RWPE2 (cell line): ENCODE measurements around the gene BCAS4.

ENCODE experiments used
- ATAC-seq: fragments of 200-7000 bp; cut with Tn5 transposase; 3 replicates; pipeline ENCODE4 v1.9.1; 2021; ENCODE audit warnings: low read depth
- DNase-seq: peaks from one replicate; pipeline ENCODE4 v3.0.0-alpha.2; 2020; ENCODE audit warnings: low spot score
- H3K27ac ChIP-seq: fragments of 450-650 bp; 2 replicates; pipeline ENCODE4 v1.5.1; 2017; ENCODE audit warnings: mild to moderate bottlenecking; ENCODE audit not compliant: poor library complexity, severe bottlenecking
- H3K27me3 ChIP-seq: fragments of 250-450 bp; sonication (Bioruptor Pico); 2 replicates; pipeline ENCODE4 v1.5.1; 2021; ENCODE audit warnings: mild to moderate bottlenecking, moderate library complexity; ENCODE audit not compliant: insufficient read depth, poor library complexity, severe bottlenecking
- H3K36me3 ChIP-seq: fragments of 250-450 bp; sonication (Bioruptor Pico); 2 replicates; pipeline ENCODE4 v1.5.1; 2020; ENCODE audit warnings: low read depth, mild to moderate bottlenecking, moderate library complexity
- H3K4me1 ChIP-seq: fragments of 250-450 bp; sonication (Bioruptor Pico); 2 replicates; pipeline ENCODE4 v1.5.1; 2021; ENCODE audit warnings: mild to moderate bottlenecking, moderate library complexity; ENCODE audit not compliant: insufficient read depth, poor library complexity, severe bottlenecking
- H3K4me3 ChIP-seq: fragments of 250-450 bp; sonication (Bioruptor Pico); 2 replicates; pipeline ENCODE4 v1.5.1; 2021; ENCODE audit warnings: mild to moderate bottlenecking, moderate library complexity; ENCODE audit not compliant: severe bottlenecking
- H3K9me3 ChIP-seq: fragments of 250-450 bp; sonication (Bioruptor Pico); 2 replicates; pipeline ENCODE4 v1.5.1; 2021; ENCODE audit warnings: mild to moderate bottlenecking, moderate library complexity; ENCODE audit not compliant: severe bottlenecking
- TF ChIP-seq, protein P1 (sequence below): fragments of 450-650 bp; IDR thresholded peaks from one replicate; pipeline ENCODE4 v1.5.1; 2017; ENCODE audit warnings: mild to moderate bottlenecking, moderate library complexity; ENCODE audit not compliant: poor library complexity, severe bottlenecking

BCAS4 gene

DNA sequence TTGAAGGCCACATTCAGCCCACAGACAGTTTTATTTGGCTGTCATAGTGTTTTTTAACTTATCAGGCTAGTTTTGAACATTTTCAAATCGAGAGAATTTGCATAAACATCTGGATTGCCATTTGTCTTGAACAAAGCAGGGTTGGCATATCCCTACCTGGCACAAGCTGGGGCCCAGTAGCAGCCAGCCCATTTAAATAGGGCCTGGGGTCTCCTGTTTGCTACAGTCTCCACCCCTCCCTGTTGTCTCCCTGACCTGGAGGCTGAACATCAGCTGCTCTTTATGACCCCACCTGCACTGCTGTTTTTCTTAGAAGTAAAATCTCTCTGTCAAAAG, 10.5 kb downstream of the BCAS4 start:
- H3K9me3 ChIP-seq = no peaks in the 10 kb centered on the region
- ATAC-seq (no peak), DNase-seq (no peak)
- no peak overlapping the region for H3K27ac ChIP-seq
- H3K27me3 ChIP-seq = no peaks in the 10 kb centered on the region
- no peak overlapping the region for H3K4me3 ChIP-seq
- H3K4me1 ChIP-seq = no peaks in the 10 kb centered on the region
- TF ChIP-seq, protein P1, sequence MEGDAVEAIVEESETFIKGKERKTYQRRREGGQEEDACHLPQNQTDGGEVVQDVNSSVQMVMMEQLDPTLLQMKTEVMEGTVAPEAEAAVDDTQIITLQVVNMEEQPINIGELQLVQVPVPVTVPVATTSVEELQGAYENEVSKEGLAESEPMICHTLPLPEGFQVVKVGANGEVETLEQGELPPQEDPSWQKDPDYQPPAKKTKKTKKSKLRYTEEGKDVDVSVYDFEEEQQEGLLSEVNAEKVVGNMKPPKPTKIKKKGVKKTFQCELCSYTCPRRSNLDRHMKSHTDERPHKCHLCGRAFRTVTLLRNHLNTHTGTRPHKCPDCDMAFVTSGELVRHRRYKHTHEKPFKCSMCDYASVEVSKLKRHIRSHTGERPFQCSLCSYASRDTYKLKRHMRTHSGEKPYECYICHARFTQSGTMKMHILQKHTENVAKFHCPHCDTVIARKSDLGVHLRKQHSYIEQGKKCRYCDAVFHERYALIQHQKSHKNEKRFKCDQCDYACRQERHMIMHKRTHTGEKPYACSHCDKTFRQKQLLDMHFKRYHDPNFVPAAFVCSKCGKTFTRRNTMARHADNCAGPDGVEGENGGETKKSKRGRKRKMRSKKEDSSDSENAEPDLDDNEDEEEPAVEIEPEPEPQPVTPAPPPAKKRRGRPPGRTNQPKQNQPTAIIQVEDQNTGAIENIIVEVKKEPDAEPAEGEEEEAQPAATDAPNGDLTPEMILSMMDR = no peak
- H3K36me3 ChIP-seq = no peaks in the 10 kb centered on the region

DNA sequence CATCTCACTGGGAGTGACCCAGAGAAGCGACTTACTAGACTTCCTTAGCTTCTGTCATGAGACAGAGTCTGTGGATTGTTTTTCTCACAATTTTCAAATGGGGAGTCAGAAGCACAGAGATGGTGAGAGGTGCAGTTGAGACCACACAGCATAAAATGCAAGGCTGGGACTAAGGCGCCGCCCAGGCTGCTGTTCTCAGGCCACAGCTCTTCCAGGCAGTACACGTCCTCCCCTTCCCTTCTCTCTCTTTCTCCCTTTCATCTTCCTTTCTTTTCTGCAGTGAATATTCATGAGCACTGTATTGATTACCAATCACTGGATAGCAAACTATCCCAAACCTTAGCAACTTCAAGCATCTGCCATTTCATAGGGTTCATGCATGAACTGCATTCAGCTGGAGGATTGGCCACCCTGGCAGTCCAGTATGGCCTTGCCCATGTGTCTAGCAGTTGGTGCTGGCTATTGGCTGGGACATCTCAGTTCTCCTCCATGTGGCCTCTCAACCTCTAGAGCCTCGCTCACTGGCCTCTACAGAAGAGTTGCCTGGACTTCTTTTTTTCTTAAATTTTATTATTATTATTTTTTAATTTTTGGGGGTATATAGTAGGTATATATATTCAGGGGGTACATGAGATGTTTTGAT, 11.4 kb downstream of the BCAS4 start:
- DNase-seq (no peak), ATAC-seq (no peak)
- Histone ChIP-seq H3K27ac (no peak overlapping the region), H3K9me3 (no peaks in the 10 kb centered on the region), H3K36me3 (no peaks in the 10 kb centered on the region), H3K27me3 (no peaks in the 10 kb centered on the region), H3K4me3 (no peak overlapping the region), H3K4me1 (no peaks in the 10 kb centered on the region)
- TF ChIP-seq, protein P1 = no peak

DNA sequence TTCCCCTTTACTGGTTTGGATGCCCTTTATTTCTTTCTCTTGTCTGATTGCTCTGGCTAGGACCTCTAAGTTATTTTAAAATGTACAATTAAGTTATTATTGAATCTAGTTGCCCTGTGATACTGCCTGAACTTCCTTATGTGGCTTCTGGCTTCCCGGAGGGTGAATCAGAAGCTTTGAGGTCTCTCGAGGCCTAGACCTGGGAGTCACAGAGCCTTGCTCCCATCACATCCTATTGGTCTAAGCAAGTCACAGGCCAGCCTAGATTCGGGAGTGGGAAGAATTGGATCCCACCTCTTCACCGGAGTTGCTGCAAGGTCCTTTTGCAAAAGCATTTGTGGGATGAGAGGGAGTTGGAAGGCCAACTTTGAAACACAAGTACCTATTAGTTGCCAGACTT, 15.2 kb downstream of the BCAS4 start:
- ATAC-seq (no peak), DNase-seq (no peak)
- Histone ChIP-seq H3K4me3 (no peak overlapping the region), H3K27ac (no peak overlapping the region), H3K9me3 (no peaks in the 10 kb centered on the region), H3K27me3 (no peaks in the 10 kb centered on the region), H3K36me3 (no peaks in the 10 kb centered on the region), H3K4me1 (no peaks in the 10 kb centered on the region)
- TF ChIP-seq, protein P1 = no peak

DNA sequence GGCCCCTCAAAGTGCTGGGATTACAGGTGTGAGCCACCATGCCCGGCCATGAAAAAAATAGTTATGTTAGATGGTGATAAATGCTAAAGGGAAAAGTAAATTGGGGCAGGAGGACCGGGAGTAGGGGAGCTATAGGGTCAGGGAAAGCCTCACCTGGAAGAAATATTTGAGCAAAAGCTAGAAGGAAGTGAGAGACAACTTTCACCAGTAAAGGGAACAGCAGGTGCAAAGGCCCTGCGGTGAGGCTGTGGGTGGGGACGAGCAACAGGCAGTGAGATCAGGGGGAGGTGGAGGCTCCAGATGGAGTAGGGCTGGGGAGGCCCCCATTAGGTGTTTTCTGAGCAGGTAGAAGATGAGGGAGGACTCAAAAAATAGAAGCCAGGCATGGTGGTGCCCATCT, 16.0 kb downstream of the BCAS4 start:
- DNase-seq (no peak), ATAC-seq (no peak)
- no peaks in the 10 kb centered on the region for H3K27me3 ChIP-seq
- H3K36me3 ChIP-seq = no peaks in the 10 kb centered on the region
- no peak overlapping the region for H3K27ac ChIP-seq
- no peak overlapping the region for H3K4me3 ChIP-seq
- H3K4me1 ChIP-seq = peaks cover 6% of the 10 kb centered on the region
- no peaks in the 10 kb centered on the region for H3K9me3 ChIP-seq
- TF ChIP-seq, protein P1 = no peak

DNA sequence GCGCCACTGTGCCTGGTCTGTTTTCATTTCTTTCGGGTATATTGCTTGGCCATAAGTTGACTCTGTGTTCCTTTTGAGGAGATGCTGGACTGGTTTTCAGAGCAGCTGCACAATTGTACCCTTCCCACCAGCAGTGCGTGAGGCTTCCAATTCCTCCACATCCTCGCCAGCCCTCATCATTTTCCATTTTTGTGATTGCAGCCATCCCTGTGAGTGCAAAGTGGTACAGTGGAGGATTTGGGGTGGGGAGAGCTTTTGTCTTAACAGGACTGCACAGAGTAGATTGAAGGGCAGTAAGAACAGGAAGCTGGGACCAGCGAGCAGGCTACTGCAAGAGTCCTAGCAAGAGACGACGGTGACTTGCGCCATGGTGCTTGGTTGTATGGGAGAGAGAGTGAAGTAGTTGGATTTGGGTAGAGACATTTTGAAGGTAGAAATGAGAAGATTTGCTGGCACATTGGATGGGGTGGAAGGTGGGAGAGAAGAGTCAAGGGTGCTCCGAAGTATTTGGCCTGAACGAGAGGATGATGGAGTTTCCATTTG, 18.3 kb downstream of the BCAS4 start:
- Histone ChIP-seq H3K9me3 (no peaks in the 10 kb centered on the region), H3K36me3 (no peaks in the 10 kb centered on the region), H3K4me1 (peaks cover 7% of the 10 kb centered on the region), H3K4me3 (no peak overlapping the region), H3K27ac (no peak overlapping the region), H3K27me3 (no peaks in the 10 kb centered on the region)
- TF ChIP-seq, protein P1 = no peak
- ATAC-seq = no peak
- DNase-seq = no peak
